ENCODE data around the gene SELL.
"Not testable (repeated sequence)": the region's sequence is repeated elsewhere in the genome, so short reads cannot be mapped to it uniquely, and the experiment has no call there.

SELL gene

GRCh38 chr1:169667227-169667639 is 44.2 kb downstream of the SELL start:
- DNase-seq (ENCODE audit: low read depth): not testable (repeated sequence)

DNA sequence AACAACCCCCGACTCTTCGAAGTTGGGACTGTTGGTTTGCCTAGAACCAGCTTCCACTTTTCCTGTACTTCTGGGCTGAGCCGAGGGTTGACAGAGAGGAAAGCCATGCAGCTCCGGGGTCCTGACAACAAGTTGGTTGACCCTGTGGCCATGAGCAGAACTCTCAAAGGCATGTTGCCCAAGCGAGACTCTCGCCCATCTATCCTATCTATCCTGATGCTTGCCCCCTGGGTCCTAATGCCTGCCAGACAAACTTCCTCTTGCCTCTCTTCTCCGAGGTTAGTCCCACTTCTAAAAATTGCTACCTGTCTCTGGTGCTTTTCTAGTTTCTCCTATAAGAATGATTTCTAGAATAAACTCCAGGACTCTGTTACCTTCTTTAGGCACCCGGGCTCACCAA is 48.7 kb downstream of the SELL start:
- DNase-seq (ENCODE audit: low read depth): not testable (repeated sequence)

GRCh38 chr1:169661066-169661465 is 50.4 kb downstream of the SELL start:
- DNase-seq (ENCODE audit: low read depth): not testable (repeated sequence)

GRCh38 chr1:169658777-169659176 is 52.6 kb downstream of the SELL start:
- not testable (repeated sequence) for DNase-seq (ENCODE audit: low read depth)

DNA sequence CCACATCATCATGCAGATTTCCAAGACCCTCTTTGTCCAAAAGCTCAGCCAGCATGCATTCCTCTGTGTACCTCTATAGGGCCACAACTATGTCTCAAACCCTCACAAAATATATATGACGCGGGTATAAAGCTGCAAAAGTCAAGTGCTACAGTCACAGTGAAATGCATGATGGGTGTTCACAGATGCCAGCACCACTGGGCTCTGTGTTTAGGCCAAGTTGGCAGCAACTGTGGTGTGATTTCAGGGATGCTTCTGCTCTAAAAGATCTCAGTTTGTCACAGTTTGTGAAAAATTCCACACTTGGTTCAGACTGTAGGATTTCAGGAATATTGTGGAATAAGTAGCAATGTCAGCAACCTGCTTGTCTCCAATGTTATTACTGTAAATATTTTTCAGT is 57.5 kb downstream of the SELL start:
- DNase-seq (ENCODE audit: low read depth): no peak

GRCh38 chr1:169651035-169651434 is 60.4 kb downstream of the SELL start:
- DNase-seq (ENCODE audit: low read depth): no peak

DNA sequence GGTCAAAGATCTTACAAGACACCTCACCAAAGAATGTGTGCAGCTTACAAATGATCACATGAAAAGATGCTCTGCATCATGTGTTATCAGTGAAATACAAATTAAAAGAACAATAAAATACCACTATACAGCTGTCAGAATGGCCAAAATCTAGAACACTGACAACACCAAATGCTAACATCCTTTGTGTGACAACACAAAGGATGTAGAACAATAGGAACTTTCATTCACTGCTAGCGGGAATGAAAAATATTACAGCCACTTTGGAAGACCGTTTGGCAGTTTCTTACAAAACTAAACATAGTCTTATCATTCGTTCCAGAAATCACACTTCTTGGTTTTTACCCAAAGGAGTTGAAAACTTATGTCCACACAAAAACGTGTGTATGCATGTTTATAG is 60.9 kb downstream of the SELL start:
- DNase-seq (ENCODE audit: low read depth): no peak

- DNase-seq (ENCODE audit: low read depth): no peak
Observed at GRCh38 chr1:169648709-169649108, 62.7 kb downstream of the SELL start.

DNA sequence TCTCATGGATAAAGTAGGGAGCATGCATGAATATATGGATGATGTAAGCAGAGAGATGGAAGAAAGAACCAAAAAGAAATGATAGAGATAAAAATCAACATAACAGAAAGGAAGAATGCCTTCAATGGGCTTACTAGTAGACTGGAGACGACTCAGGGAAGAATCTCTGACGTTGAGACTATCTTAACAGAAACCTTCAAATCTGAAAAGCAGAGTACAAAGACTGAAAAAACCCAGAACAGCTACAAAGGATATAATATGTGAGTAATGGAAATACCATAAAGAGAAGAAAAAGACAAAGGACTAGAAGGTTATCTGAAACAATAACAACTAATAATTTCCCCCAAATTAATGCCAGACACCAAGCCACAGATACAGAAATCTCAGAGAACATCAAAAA is 63.2 kb downstream of the SELL start:
- no peak for DNase-seq (ENCODE audit: low read depth)

GRCh38 chr1:169647512-169647911 is 63.9 kb downstream of the SELL start:
- no peak for DNase-seq (ENCODE audit: low read depth)

DNA sequence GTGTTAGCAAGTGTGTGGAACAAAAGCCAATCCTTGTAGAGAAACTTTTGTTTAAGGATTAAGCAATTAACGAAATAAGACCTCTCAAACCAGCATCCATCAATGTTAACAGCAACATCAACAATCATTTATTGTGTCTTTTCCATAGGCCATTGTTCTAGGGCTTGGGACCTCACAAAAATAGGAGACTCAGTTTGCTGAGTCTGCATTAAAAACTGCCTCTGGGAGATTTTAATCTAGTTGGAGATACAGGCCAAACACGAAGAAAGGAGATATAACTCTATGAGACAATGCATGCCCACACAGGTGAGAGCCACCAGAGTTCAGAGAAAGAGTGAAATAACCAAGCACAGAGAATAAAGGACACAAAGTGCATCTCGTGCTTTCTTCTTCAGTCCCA is 67.1 kb downstream of the SELL start:
- DNase-seq (ENCODE audit: low read depth): no peak

Measured in EH (cell line).